ENCODE measurements around the gene KLKB1.

KLKB1 gene

GRCh38 chr4:186260504-186261448 is 33.5 kb downstream of the KLKB1 start:
- TF ChIP-seq POLR2AphosphoS5 (IDR thresholded peaks at IDR 0.05; ENCODE audit: low read depth, low read length) (no peak), FOXP2 (optimal IDR thresholded peaks at IDR 0.05; ENCODE audit: borderline replicate concordance, extremely low read depth, extremely low read length, insufficient read depth) (no peak), TAF1 (IDR thresholded peaks at IDR 0.05; ENCODE audit: borderline replicate concordance, insufficient read depth, low read length) (no peak), SIN3A (IDR thresholded peaks at IDR 0.05; ENCODE audit: borderline replicate concordance, insufficient read depth, low read length) (no peak)
- TF ChIP-seq, protein P1, sequence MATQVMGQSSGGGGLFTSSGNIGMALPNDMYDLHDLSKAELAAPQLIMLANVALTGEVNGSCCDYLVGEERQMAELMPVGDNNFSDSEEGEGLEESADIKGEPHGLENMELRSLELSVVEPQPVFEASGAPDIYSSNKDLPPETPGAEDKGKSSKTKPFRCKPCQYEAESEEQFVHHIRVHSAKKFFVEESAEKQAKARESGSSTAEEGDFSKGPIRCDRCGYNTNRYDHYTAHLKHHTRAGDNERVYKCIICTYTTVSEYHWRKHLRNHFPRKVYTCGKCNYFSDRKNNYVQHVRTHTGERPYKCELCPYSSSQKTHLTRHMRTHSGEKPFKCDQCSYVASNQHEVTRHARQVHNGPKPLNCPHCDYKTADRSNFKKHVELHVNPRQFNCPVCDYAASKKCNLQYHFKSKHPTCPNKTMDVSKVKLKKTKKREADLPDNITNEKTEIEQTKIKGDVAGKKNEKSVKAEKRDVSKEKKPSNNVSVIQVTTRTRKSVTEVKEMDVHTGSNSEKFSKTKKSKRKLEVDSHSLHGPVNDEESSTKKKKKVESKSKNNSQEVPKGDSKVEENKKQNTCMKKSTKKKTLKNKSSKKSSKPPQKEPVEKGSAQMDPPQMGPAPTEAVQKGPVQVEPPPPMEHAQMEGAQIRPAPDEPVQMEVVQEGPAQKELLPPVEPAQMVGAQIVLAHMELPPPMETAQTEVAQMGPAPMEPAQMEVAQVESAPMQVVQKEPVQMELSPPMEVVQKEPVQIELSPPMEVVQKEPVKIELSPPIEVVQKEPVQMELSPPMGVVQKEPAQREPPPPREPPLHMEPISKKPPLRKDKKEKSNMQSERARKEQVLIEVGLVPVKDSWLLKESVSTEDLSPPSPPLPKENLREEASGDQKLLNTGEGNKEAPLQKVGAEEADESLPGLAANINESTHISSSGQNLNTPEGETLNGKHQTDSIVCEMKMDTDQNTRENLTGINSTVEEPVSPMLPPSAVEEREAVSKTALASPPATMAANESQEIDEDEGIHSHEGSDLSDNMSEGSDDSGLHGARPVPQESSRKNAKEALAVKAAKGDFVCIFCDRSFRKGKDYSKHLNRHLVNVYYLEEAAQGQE (IDR thresholded peaks at IDR 0.05; ENCODE audit: insufficient read depth in 1 of 2, low read depth in 2 of 2, low read length in 2 of 2) = no peak

- TF ChIP-seq POLR2AphosphoS5 (IDR thresholded peaks at IDR 0.05; ENCODE audit: low read depth, low read length) = no peak
- TF ChIP-seq TAF1 (IDR thresholded peaks at IDR 0.05; ENCODE audit: borderline replicate concordance, insufficient read depth, low read length) = no peak
- no peak for TF ChIP-seq FOXP2 (optimal IDR thresholded peaks at IDR 0.05; ENCODE audit: borderline replicate concordance, extremely low read depth, extremely low read length, insufficient read depth)
- no peak for TF ChIP-seq SIN3A (IDR thresholded peaks at IDR 0.05; ENCODE audit: borderline replicate concordance, insufficient read depth, low read length)
- TF ChIP-seq, protein P1 (IDR thresholded peaks at IDR 0.05; ENCODE audit: insufficient read depth in 1 of 2, low read depth in 2 of 2, low read length in 2 of 2) = no peak
Observed at GRCh38 chr4:186264660-186265059, 37.4 kb downstream of the KLKB1 start.

DNA sequence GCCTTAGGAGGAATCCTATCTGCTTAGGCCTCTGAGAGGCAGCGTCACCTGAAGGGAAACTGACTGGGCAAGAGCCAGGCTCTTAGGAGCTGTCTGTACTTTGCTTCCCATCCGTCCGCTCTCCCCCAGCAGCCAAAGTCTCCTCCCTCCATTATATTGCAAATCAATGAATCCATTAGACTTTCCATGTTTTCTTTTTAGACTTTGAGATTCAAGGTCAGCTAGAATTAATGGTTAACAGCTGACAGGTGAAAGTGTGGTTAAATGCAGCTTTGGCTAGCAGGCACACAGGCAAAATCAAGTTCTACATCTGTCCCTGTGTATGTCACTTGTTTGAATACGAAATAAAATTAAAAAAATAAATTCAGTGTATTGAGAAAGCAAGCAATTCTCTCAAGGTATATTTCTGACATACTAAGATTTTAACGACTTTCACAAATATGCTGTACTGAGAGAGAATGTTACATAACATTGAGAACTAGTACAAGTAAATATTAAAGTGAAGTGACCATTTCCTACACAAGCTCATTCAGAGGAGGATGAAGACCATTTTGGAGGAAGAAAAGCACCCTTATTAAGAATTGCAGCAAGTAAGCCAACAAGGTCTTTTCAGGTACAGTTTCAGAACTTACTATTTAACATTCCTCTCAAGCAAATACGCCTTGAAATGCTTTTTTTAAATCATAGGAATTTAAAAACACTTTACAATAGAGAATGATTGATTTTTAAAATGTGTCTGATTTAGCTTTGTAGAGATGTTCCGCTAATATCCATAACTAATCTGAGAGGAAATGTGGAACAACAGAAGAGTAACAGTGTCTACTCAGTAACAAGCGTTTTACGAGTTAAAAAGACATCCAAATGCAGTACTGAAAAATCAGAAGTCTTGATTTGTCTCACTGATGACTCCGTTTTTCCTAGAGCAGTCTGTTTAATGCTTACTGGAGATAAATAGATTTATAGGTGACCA is 38.7 kb downstream of the KLKB1 start, which contains the start of gene F11:
Gene F11 (plus strand): TSS at position 507 of the 970 bp plus-strand sequence. CDS start 948 bp downstream, outside the sequence.
- TF ChIP-seq FOXP2 (optimal IDR thresholded peaks at IDR 0.05; ENCODE audit: borderline replicate concordance, extremely low read depth, extremely low read length, insufficient read depth) (no peak), POLR2AphosphoS5 (IDR thresholded peaks at IDR 0.05; ENCODE audit: low read depth, low read length) (no peak), TAF1 (IDR thresholded peaks at IDR 0.05; ENCODE audit: borderline replicate concordance, insufficient read depth, low read length) (no peak), SIN3A (IDR thresholded peaks at IDR 0.05; ENCODE audit: borderline replicate concordance, insufficient read depth, low read length) (no peak)
- TF ChIP-seq, protein P1 (IDR thresholded peaks at IDR 0.05; ENCODE audit: insufficient read depth in 1 of 2, low read depth in 2 of 2, low read length in 2 of 2) = no peak

GRCh38 chr4:186266729-186267456 is 39.6 kb downstream of the KLKB1 start:
- no peak for TF ChIP-seq POLR2AphosphoS5 (IDR thresholded peaks at IDR 0.05; ENCODE audit: low read depth, low read length)
- TF ChIP-seq FOXP2 (optimal IDR thresholded peaks at IDR 0.05; ENCODE audit: borderline replicate concordance, extremely low read depth, extremely low read length, insufficient read depth) = no peak
- TF ChIP-seq SIN3A (IDR thresholded peaks at IDR 0.05; ENCODE audit: borderline replicate concordance, insufficient read depth, low read length) = no peak
- TF ChIP-seq, protein P1 (IDR thresholded peaks at IDR 0.05; ENCODE audit: insufficient read depth in 1 of 2, low read depth in 2 of 2, low read length in 2 of 2) = no peak
- no peak for TF ChIP-seq TAF1 (IDR thresholded peaks at IDR 0.05; ENCODE audit: borderline replicate concordance, insufficient read depth, low read length)

Measured in PFSK-1 (cell line).